ENCODE measurements around the gene LCT.

Gene LCT

GRCh38 chr2:135783439-135783838 lies 53.5 kb downstream of the LCT start:
- no peaks in the 10 kb centered on the region for H3K9me3 ChIP-seq (ENCODE audit: control insufficient read depth, insufficient read depth, low read length)
- H3K27ac ChIP-seq (ENCODE audit: low read length): no peak overlapping the region
- no peaks in the 10 kb centered on the region for H3K27me3 ChIP-seq (ENCODE audit: control insufficient read depth, insufficient read depth, low read length)
- peaks cover 7% of the 10 kb centered on the region; the same call in 1 of the 2 replicates for H3K36me3 ChIP-seq (ENCODE audit: control insufficient read depth, insufficient read depth, low read length)
- WGBS (ENCODE audit: insufficient coverage, insufficient read length): no CpG with 5 or more reads among the region's 3 CpGs
- H3K4me3 ChIP-seq (ENCODE audit: low read length): no peak overlapping the region
- DNase-seq (ENCODE audit: low read depth, low spot score): no peak
- no peaks in the 10 kb centered on the region for H3K4me1 ChIP-seq (ENCODE audit: control insufficient read depth, insufficient read depth, low read length)

- no CpG with 5 or more reads among the region's 2 CpGs for WGBS (ENCODE audit: insufficient coverage, insufficient read length)
- no peaks in the 10 kb centered on the region; the same call in 1 of the 2 replicates for H3K9me3 ChIP-seq (ENCODE audit: control insufficient read depth, insufficient read depth, low read length)
- no peaks in the 10 kb centered on the region for H3K27me3 ChIP-seq (ENCODE audit: control insufficient read depth, insufficient read depth, low read length)
- peaks cover 7% of the 10 kb centered on the region; the same call in 1 of the 2 replicates for H3K36me3 ChIP-seq (ENCODE audit: control insufficient read depth, insufficient read depth, low read length)
- H3K4me1 ChIP-seq (ENCODE audit: control insufficient read depth, insufficient read depth, low read length): no peaks in the 10 kb centered on the region
- no peak overlapping the region for H3K27ac ChIP-seq (ENCODE audit: low read length)
- no peak overlapping the region for H3K4me3 ChIP-seq (ENCODE audit: low read length)
- DNase-seq (ENCODE audit: low read depth, low spot score): no peak
Measured at GRCh38 chr2:135782231-135782630, 54.8 kb downstream of the LCT start.

- Histone ChIP-seq H3K4me1 (ENCODE audit: control insufficient read depth, insufficient read depth, low read length) (no peaks in the 10 kb centered on the region), H3K27me3 (ENCODE audit: control insufficient read depth, insufficient read depth, low read length) (no peaks in the 10 kb centered on the region), H3K4me3 (ENCODE audit: low read length) (no peak overlapping the region), H3K27ac (ENCODE audit: low read length) (no peak overlapping the region), H3K36me3 (ENCODE audit: control insufficient read depth, insufficient read depth, low read length) (peaks cover 12% of the 10 kb centered on the region; the same call in 1 of the 2 replicates), H3K9me3 (ENCODE audit: control insufficient read depth, insufficient read depth, low read length) (no peaks in the 10 kb centered on the region; the same call in 1 of the 2 replicates)
- no peak for DNase-seq (ENCODE audit: low read depth, low spot score)
- no CpG with 5 or more reads among the region's 7 CpGs for WGBS (ENCODE audit: insufficient coverage, insufficient read length)
Measured at GRCh38 chr2:135776367-135776766, 60.6 kb downstream of the LCT start.

- no CpG with 5 or more reads among the region's 2 CpGs for WGBS (ENCODE audit: insufficient coverage, insufficient read length)
Measured at GRCh38 chr2:135775420-135775819, 61.6 kb downstream of the LCT start.

GRCh38 chr2:135773917-135774316 lies 63.1 kb downstream of the LCT start:
- H3K27me3 ChIP-seq (ENCODE audit: control insufficient read depth, insufficient read depth, low read length): no peaks in the 10 kb centered on the region
- no peak overlapping the region for H3K27ac ChIP-seq (ENCODE audit: low read length)
- no peaks in the 10 kb centered on the region; the same call in 1 of the 2 replicates for H3K9me3 ChIP-seq (ENCODE audit: control insufficient read depth, insufficient read depth, low read length)
- no peak for DNase-seq (ENCODE audit: low read depth, low spot score)
- H3K36me3 ChIP-seq (ENCODE audit: control insufficient read depth, insufficient read depth, low read length): peaks cover 8% of the 10 kb centered on the region; the same call in 1 of the 2 replicates
- no peaks in the 10 kb centered on the region for H3K4me1 ChIP-seq (ENCODE audit: control insufficient read depth, insufficient read depth, low read length)
- H3K4me3 ChIP-seq (ENCODE audit: low read length): no peak overlapping the region

More at GRCh38 chr2:135775420-135775819, 61.6 kb downstream of the LCT start:
- Histone ChIP-seq H3K27ac (ENCODE audit: low read length) (no peak overlapping the region), H3K27me3 (ENCODE audit: control insufficient read depth, insufficient read depth, low read length) (no peaks in the 10 kb centered on the region), H3K36me3 (ENCODE audit: control insufficient read depth, insufficient read depth, low read length) (peaks cover 9% of the 10 kb centered on the region; the same call in 1 of the 2 replicates), H3K9me3 (ENCODE audit: control insufficient read depth, insufficient read depth, low read length) (no peaks in the 10 kb centered on the region; the same call in 1 of the 2 replicates), H3K4me3 (ENCODE audit: low read length) (no peak overlapping the region), H3K4me1 (ENCODE audit: control insufficient read depth, insufficient read depth, low read length) (no peaks in the 10 kb centered on the region)
- DNase-seq (ENCODE audit: low read depth, low spot score): no peak

DNA sequence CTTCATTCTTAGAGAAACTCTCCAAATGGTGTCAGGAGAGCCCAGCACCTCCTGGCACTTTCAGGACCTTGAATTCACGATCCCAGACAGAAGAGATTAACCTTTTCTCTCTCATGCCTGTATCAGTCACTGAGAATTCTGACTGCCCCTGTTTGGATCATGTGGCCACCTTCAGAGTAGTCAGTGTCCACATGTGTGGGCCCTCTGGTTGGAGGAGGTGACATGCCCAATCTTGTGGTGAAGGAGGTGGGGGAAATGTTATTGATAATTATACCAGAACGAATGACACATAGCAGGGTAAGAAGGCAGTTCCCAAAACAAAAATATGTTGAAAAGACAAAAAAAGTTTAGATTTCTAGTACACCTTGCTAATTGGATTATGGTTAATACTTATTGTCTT lies 63.7 kb downstream of the LCT start:
- Histone ChIP-seq H3K27me3 (ENCODE audit: control insufficient read depth, insufficient read depth, low read length) (no peaks in the 10 kb centered on the region), H3K36me3 (ENCODE audit: control insufficient read depth, insufficient read depth, low read length) (peaks cover 8% of the 10 kb centered on the region; the same call in 1 of the 2 replicates), H3K4me1 (ENCODE audit: control insufficient read depth, insufficient read depth, low read length) (no peaks in the 10 kb centered on the region), H3K4me3 (ENCODE audit: low read length) (no peak overlapping the region), H3K27ac (ENCODE audit: low read length) (no peak overlapping the region), H3K9me3 (ENCODE audit: control insufficient read depth, insufficient read depth, low read length) (no peaks in the 10 kb centered on the region; the same call in 1 of the 2 replicates)
- no CpG with 5 or more reads among the region's 2 CpGs for WGBS (ENCODE audit: insufficient coverage, insufficient read length)
- DNase-seq (ENCODE audit: low read depth, low spot score): no peak

- no CpG with 5 or more reads among the region's 8 CpGs for WGBS (ENCODE audit: insufficient coverage, insufficient read length)
- no peak overlapping the region for H3K27ac ChIP-seq (ENCODE audit: low read length)
- H3K9me3 ChIP-seq (ENCODE audit: control insufficient read depth, insufficient read depth, low read length): no peaks in the 10 kb centered on the region
- H3K4me3 ChIP-seq (ENCODE audit: low read length): no peak overlapping the region
- no peak for DNase-seq (ENCODE audit: low read depth, low spot score)
- H3K4me1 ChIP-seq (ENCODE audit: control insufficient read depth, insufficient read depth, low read length): no peaks in the 10 kb centered on the region
- no peaks in the 10 kb centered on the region for H3K27me3 ChIP-seq (ENCODE audit: control insufficient read depth, insufficient read depth, low read length)
- H3K36me3 ChIP-seq (ENCODE audit: control insufficient read depth, insufficient read depth, low read length): peaks cover 8% of the 10 kb centered on the region; the same call in 1 of the 2 replicates
Measured at GRCh38 chr2:135768863-135769262, 68.1 kb downstream of the LCT start.

DNA sequence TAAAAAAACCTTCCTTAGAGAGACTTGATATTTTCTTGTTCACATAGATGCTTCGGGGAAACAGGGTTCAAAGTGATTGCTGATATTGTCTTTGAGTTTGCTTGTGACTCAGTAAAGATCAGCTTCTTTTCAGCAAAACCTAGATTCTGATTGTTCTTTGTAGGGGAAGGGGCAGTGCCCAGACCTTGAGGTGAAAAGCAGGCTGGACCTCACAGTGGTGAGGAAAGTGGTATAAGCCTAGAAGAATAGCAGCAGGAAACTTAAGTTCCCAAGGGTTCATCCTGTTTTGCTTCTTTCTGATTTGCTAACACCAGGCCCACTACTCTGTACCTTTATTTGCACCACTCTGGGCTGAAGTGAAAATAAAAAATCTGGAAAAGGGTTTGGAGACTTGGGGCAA lies 74.5 kb downstream of the LCT start:
- Histone ChIP-seq H3K27ac (ENCODE audit: low read length) (no peak overlapping the region), H3K36me3 (ENCODE audit: control insufficient read depth, insufficient read depth, low read length) (peaks cover 7% of the 10 kb centered on the region; the same call in 1 of the 2 replicates), H3K9me3 (ENCODE audit: control insufficient read depth, insufficient read depth, low read length) (no peaks in the 10 kb centered on the region), H3K4me1 (ENCODE audit: control insufficient read depth, insufficient read depth, low read length) (no peaks in the 10 kb centered on the region), H3K4me3 (ENCODE audit: low read length) (no peak overlapping the region), H3K27me3 (ENCODE audit: control insufficient read depth, insufficient read depth, low read length) (no peaks in the 10 kb centered on the region)
- no CpG with 5 or more reads among the region's 1 CpG for WGBS (ENCODE audit: insufficient coverage, insufficient read length)
- no peak for DNase-seq (ENCODE audit: low read depth, low spot score)

GRCh38 chr2:135762022-135762421 lies 75.0 kb downstream of the LCT start:
- H3K27me3 ChIP-seq (ENCODE audit: control insufficient read depth, insufficient read depth, low read length): no peaks in the 10 kb centered on the region
- H3K4me3 ChIP-seq (ENCODE audit: low read length): no peak overlapping the region
- H3K36me3 ChIP-seq (ENCODE audit: control insufficient read depth, insufficient read depth, low read length): peaks cover 7% of the 10 kb centered on the region; the same call in 1 of the 2 replicates
- no peak overlapping the region for H3K27ac ChIP-seq (ENCODE audit: low read length)
- no peaks in the 10 kb centered on the region for H3K4me1 ChIP-seq (ENCODE audit: control insufficient read depth, insufficient read depth, low read length)
- DNase-seq (ENCODE audit: low read depth, low spot score): no peak
- no peaks in the 10 kb centered on the region for H3K9me3 ChIP-seq (ENCODE audit: control insufficient read depth, insufficient read depth, low read length)

GRCh38 chr2:135756692-135757091 lies 80.3 kb downstream of the LCT start:
- WGBS (ENCODE audit: insufficient coverage, insufficient read length): no CpG with 5 or more reads among the region's 1 CpG
- Histone ChIP-seq H3K4me1 (ENCODE audit: control insufficient read depth, insufficient read depth, low read length) (no peaks in the 10 kb centered on the region), H3K4me3 (ENCODE audit: low read length) (no peak overlapping the region), H3K36me3 (ENCODE audit: control insufficient read depth, insufficient read depth, low read length) (peaks cover 5% of the 10 kb centered on the region; the same call in 1 of the 2 replicates), H3K27me3 (ENCODE audit: control insufficient read depth, insufficient read depth, low read length) (no peaks in the 10 kb centered on the region), H3K9me3 (ENCODE audit: control insufficient read depth, insufficient read depth, low read length) (no peaks in the 10 kb centered on the region), H3K27ac (ENCODE audit: low read length) (no peak overlapping the region)
- DNase-seq (ENCODE audit: low read depth, low spot score): no peak

DNA sequence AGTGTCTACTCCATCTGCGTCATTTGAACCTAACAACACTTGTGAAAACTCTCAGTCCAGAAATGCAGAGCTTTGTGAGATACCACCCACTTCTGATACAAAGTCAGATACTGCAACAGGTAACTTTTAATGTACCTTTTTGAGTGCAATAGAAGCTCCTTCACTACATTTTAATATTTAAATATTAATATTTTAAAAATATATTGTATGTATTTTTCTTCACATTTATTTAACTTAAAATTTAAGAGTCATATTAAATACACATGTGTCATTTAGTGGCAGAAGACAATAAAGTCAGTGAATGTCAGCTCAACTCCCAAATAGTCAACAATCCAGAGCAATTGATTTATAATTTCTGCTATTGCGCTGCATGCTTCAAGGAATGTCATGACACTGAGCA lies 81.4 kb downstream of the LCT start:
- Histone ChIP-seq H3K4me1 (ENCODE audit: control insufficient read depth, insufficient read depth, low read length) (no peaks in the 10 kb centered on the region), H3K27me3 (ENCODE audit: control insufficient read depth, insufficient read depth, low read length) (no peaks in the 10 kb centered on the region), H3K9me3 (ENCODE audit: control insufficient read depth, insufficient read depth, low read length) (no peaks in the 10 kb centered on the region), H3K27ac (ENCODE audit: low read length) (no peak overlapping the region), H3K4me3 (ENCODE audit: low read length) (no peak overlapping the region), H3K36me3 (ENCODE audit: control insufficient read depth, insufficient read depth, low read length) (peaks cover 2% of the 10 kb centered on the region; the same call in 1 of the 2 replicates)
- no peak for DNase-seq (ENCODE audit: low read depth, low spot score)
- WGBS (ENCODE audit: insufficient coverage, insufficient read length): no CpG with 5 or more reads among the region's 2 CpGs
